ENCODE results near the gene GATAD2B.
"Not testable (repeated sequence)": the region's sequence is repeated elsewhere in the genome, so short reads cannot be mapped to it uniquely, and the experiment has no call there.

The GATAD2B gene

GRCh38 chr1:153794624-153795329, 128.0 kb downstream of the GATAD2B start:
- DNase-seq, result no peak

GRCh38 chr1:153793973-153794615, 128.7 kb downstream of the GATAD2B start:
- DNase-seq, result no peak

- DNase-seq, result no peak
Measured at GRCh38 chr1:153793261-153793972, 129.4 kb downstream of the GATAD2B start.

GRCh38 chr1:153792631-153793041, 130.1 kb downstream of the GATAD2B start:
- no peak for DNase-seq

GRCh38 chr1:153791648-153792253, 131.0 kb downstream of the GATAD2B start:
- peak; percentile 29 for DNase-seq

- DNase-seq, result peak; percentile 94
Measured at GRCh38 chr1:153790966-153791647, 131.7 kb downstream of the GATAD2B start.

- peak; percentile 65 for DNase-seq
Measured at GRCh38 chr1:153790313-153790965, 132.3 kb downstream of the GATAD2B start.

- no peak for DNase-seq
Measured at GRCh38 chr1:153789478-153790034, 133.2 kb downstream of the GATAD2B start.

GRCh38 chr1:153786038-153786790, 136.6 kb downstream of the GATAD2B start:
- no peak for DNase-seq

- peak; percentile 88 for DNase-seq
Measured at GRCh38 chr1:153783233-153784190, 139.3 kb downstream of the GATAD2B start.

GRCh38 chr1:153782648-153783047, 140.1 kb downstream of the GATAD2B start:
- not testable (repeated sequence) for DNase-seq

GRCh38 chr1:153780551-153780950, 142.2 kb downstream of the GATAD2B start:
- no peak for DNase-seq

GRCh38 chr1:153779781-153780541, 142.8 kb downstream of the GATAD2B start:
- no peak for DNase-seq

GRCh38 chr1:153778824-153779519, 143.8 kb downstream of the GATAD2B start:
- DNase-seq, result no peak

GRCh38 chr1:153778051-153778823, 144.5 kb downstream of the GATAD2B start:
- no peak for DNase-seq

GRCh38 chr1:153777648-153778047, 145.1 kb downstream of the GATAD2B start:
- DNase-seq, result no peak

- no peak for DNase-seq
Measured at GRCh38 chr1:153776845-153777370, 145.9 kb downstream of the GATAD2B start.
